ENCODE measurements around the gene JMJD1C. TPM values are rescaled to one million over a fixed set of nuclear protein-coding genes. Genes with fewer than 3 reads are reported as not detected.

The JMJD1C gene
- total RNA-seq, 1 experiment from 2014 or later = 91.9 TPM

- Mint-ChIP-seq H3K4me3 (ENCODE audit: unreplicated experiment) (no peak overlapping the region), H3K27ac (ENCODE audit: low read depth, unreplicated experiment) (no peak overlapping the region), H3K9me3 (ENCODE audit: unreplicated experiment) (no peaks in the 10 kb centered on the region), H3K27me3 (ENCODE audit: insufficient read depth, unreplicated experiment) (no peaks in the 10 kb centered on the region), H3K4me1 (ENCODE audit: insufficient read depth, unreplicated experiment) (peaks cover 12% of the 10 kb centered on the region), H3K36me3 (ENCODE audit: insufficient read depth, unreplicated experiment) (peaks cover 33% of the 10 kb centered on the region)
- ChIA-PET CTCF (interaction anchor here (0.9 kb wide), 1 partner anchor 26 kb away, joined by 3 read pairs; no protein-coding TSS in a partner anchor), POLR2A (interaction anchor here (0.9 to 1.1 kb wide), 2 partner anchors 9 to 10 kb away, joined by 3 to 4 read pairs; no protein-coding TSS in a partner anchor)
- no peak for DNase-seq (ENCODE audit: unreplicated experiment)
- no TSS peak for BruUV-seq (replicated peaks)
- intact Hi-C loops (cut with micrococcal nuclease) = no loop called here
- TF ChIP-seq CTCF (IDR thresholded peaks at IDR 0.05; ENCODE audit: unreplicated experiment) = no peak
Observed at GRCh38 chr10:63365976-63366765, 99.6 kb downstream of the JMJD1C start.

DNA sequence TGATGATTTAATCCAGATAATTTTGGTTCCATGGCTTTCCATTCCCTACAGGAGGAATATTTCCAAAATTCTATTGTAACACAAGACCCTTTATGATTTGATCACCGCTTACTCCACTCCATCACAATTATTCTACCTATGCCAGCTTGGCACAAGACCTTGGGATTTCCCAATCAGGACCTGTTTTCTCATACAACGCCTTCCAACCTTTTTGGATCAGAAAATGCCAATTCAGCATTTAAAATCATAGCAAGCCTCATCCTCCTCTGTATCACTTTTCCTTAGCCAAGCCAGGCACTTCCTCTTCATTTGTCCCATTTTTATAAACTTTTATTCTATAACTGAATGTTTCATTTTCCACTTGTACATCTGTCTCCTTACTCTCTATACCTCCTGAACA lies 100.9 kb downstream of the JMJD1C start:
- Mint-ChIP-seq H3K9me3 (ENCODE audit: unreplicated experiment) (no peaks in the 10 kb centered on the region), H3K4me1 (ENCODE audit: insufficient read depth, unreplicated experiment) (peaks cover 12% of the 10 kb centered on the region), H3K36me3 (ENCODE audit: insufficient read depth, unreplicated experiment) (peaks cover 33% of the 10 kb centered on the region), H3K4me3 (ENCODE audit: unreplicated experiment) (no peak overlapping the region), H3K27me3 (ENCODE audit: insufficient read depth, unreplicated experiment) (no peaks in the 10 kb centered on the region), H3K27ac (ENCODE audit: low read depth, unreplicated experiment) (no peak overlapping the region)
- CTCF ChIA-PET = interaction anchor here (1.4 kb wide), 1 partner anchor 11 kb away, joined by 4 read pairs; no protein-coding TSS in a partner anchor
- no peak for DNase-seq (ENCODE audit: unreplicated experiment)
- POLR2A ChIA-PET = no interaction called here
- intact Hi-C loops (cut with micrococcal nuclease) = no loop called here
- no peak for TF ChIP-seq CTCF (IDR thresholded peaks at IDR 0.05; ENCODE audit: unreplicated experiment)
- TSS peak; percentile 7 for BruUV-seq (replicated peaks)

DNA sequence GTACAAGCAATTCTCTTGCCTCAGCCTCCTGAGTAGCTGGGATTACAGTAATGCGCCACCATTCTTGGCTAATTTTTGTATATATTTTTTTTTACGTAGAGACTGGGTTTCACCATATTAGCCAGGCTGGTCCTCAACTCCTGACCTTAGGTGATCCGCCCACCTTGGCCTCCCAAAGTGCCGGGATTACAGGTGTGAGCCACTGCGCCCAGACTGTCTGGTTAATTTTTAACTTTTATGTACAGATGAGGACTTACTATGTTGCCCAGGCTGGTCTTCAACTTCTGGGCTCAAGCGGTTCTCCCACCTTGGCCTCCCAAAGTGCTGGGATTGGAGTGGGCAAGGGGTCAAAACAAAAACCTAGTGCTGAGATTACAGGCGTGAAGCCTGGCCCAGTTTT lies 101.8 kb downstream of the JMJD1C start:
- H3K27ac Mint-ChIP-seq (ENCODE audit: low read depth, unreplicated experiment) = no peak overlapping the region
- ChIA-PET POLR2A (no interaction called here), CTCF (no interaction called here)
- TF ChIP-seq CTCF (IDR thresholded peaks at IDR 0.05; ENCODE audit: unreplicated experiment) = no peak
- H3K36me3 Mint-ChIP-seq (ENCODE audit: insufficient read depth, unreplicated experiment) = peaks cover 29% of the 10 kb centered on the region
- intact Hi-C loops (cut with micrococcal nuclease) = no loop called here
- no peak overlapping the region for H3K4me3 Mint-ChIP-seq (ENCODE audit: unreplicated experiment)
- DNase-seq (ENCODE audit: unreplicated experiment) = no peak
- H3K9me3 Mint-ChIP-seq (ENCODE audit: unreplicated experiment) = no peaks in the 10 kb centered on the region
- BruUV-seq (replicated peaks) = no TSS peak
- H3K27me3 Mint-ChIP-seq (ENCODE audit: insufficient read depth, unreplicated experiment) = no peaks in the 10 kb centered on the region
- peaks cover 9% of the 10 kb centered on the region for H3K4me1 Mint-ChIP-seq (ENCODE audit: insufficient read depth, unreplicated experiment)

GRCh38 chr10:63355682-63356081 lies 110.1 kb downstream of the JMJD1C start:
- H3K27ac Mint-ChIP-seq (ENCODE audit: low read depth, unreplicated experiment) = no peak overlapping the region
- intact Hi-C loops (cut with micrococcal nuclease) = no loop called here
- H3K9me3 Mint-ChIP-seq (ENCODE audit: unreplicated experiment) = no peaks in the 10 kb centered on the region
- H3K27me3 Mint-ChIP-seq (ENCODE audit: insufficient read depth, unreplicated experiment) = no peaks in the 10 kb centered on the region
- H3K4me1 Mint-ChIP-seq (ENCODE audit: insufficient read depth, unreplicated experiment) = peaks cover 5% of the 10 kb centered on the region
- TF ChIP-seq CTCF (IDR thresholded peaks at IDR 0.05; ENCODE audit: unreplicated experiment) = no peak
- H3K36me3 Mint-ChIP-seq (ENCODE audit: insufficient read depth, unreplicated experiment) = peaks cover 5% of the 10 kb centered on the region
- CTCF ChIA-PET = no interaction called here
- no TSS peak for BruUV-seq (replicated peaks)
- H3K4me3 Mint-ChIP-seq (ENCODE audit: unreplicated experiment) = no peak overlapping the region
- DNase-seq (ENCODE audit: unreplicated experiment) = no peak
- POLR2A ChIA-PET = interaction anchor here (0.7 to 1.2 kb wide), 2 partner anchors 34 to 273 kb away, joined by 3 to 4 read pairs; no protein-coding TSS in a partner anchor

Measured in MCF 10A (cell line).